Stomach (tissue), 9 donors: ENCODE data around the gene SIGLEC9. TPM values are rescaled to one million over a fixed set of nuclear protein-coding genes. Genes with fewer than 3 reads are reported as not detected.
A peak's percentile ranks its signal among the peaks of the same experiment; 100 is the strongest.
"Not testable (repeated sequence)": the region's sequence is repeated elsewhere in the genome, so short reads cannot be mapped to it uniquely, and the experiment has no call there.

ENCODE experiments used
- DNase-seq, 2 donors: peaks; one replicate each; pipeline versions ENCODE4 v3.0.0 to v3.0.0-alpha.2; 2013 to 2019
- H3K27ac ChIP-seq, 5 donors: fragments of 200-600 bp in 4 of 5; sonication (generic) in 4 of 5; one replicate each; pipeline ENCODE4 v1.5.1; 2013 to 2019; ENCODE audit warnings: mild to moderate bottlenecking in 1 of 5, moderate library complexity in 1 of 5
- H3K27me3 ChIP-seq, 3 donors: fragments of 200-600 bp; sonication (generic); one replicate each; pipeline ENCODE4 v1.5.1; 2017 to 2019; ENCODE audit warnings: mixed run types in 1 of 3
- H3K36me3 ChIP-seq, 4 donors: fragments of 200-600 bp; sonication (generic); 1 replicate in 3 of 4; 2 replicates in 1 of 4; pipeline ENCODE4 v1.5.1; 2016 to 2019
- H3K4me1 ChIP-seq, 4 donors: fragments of 200-600 bp; sonication (generic); one replicate each; pipeline ENCODE4 v1.5.1; 2016 to 2019
- H3K4me3 ChIP-seq, 4 donors: fragments of 200-600 bp; sonication (generic) in 3 of 4; one replicate each; pipeline ENCODE4 v1.5.1; 2016 to 2019; ENCODE audit warnings: mild to moderate bottlenecking in 1 of 4
- H3K9me3 ChIP-seq, 4 donors: fragments of 200-600 bp; sonication (generic); one replicate each; pipeline ENCODE4 v1.5.1; 2016 to 2019
- CTCF ChIP-seq, 7 experiments: fragments of 450-650 bp in 4 of 7; fragments of 200-600 bp in 3 of 7; sonication (generic) in 3 of 7; IDR thresholded peaks; one replicate each; pipeline ENCODE4 v1.5.1; 2016 to 2019; ENCODE audit warnings: antibody characterized with exemption in 7 of 7, control low read depth in 2 of 7, mild to moderate bottlenecking in 1 of 7
- EP300 ChIP-seq: sonication (generic); formaldehyde crosslinking; IDR thresholded peaks from one replicate; pipeline ENCODE4 v1.6.1; 2017; ENCODE audit warnings: antibody characterized with exemption
- POLR2A ChIP-seq, 4 donors: fragments of 450-650 bp; IDR thresholded peaks; one replicate each; pipeline ENCODE4 v1.6.1; 2016; ENCODE audit warnings: antibody characterized with exemption in 4 of 4, control low read depth in 2 of 4, mild to moderate bottlenecking in 1 of 4, moderate library complexity in 1 of 4
- POLR2AphosphoS5 ChIP-seq, 3 donors: sonication (generic); formaldehyde crosslinking; IDR thresholded peaks; one replicate each; pipeline ENCODE4 v1.6.1; 2016; ENCODE audit warnings: antibody characterized with exemption in 3 of 3
- WGBS, 5 donors: extraction: QIAGEN DNeasy Blood & Tissue Kit in 3 of 5; methylation state at CpG; one replicate each; pipeline versions ENCODE4 v1.1.5 to v1.1.7; 2013 to 2018; 5-methylcytosine and 5-hydroxymethylcytosine counted together
- intact Hi-C: fragments of 100-400 bp; cut with DNase I; formaldehyde crosslinking; loops from one replicate; pipeline ENCODE4 v1.15.1; 2023; ENCODE audit warnings: low total_unique reads
- polyA plus RNA-seq, 3 donors: library from polyadenylated mRNA; stranded (reverse); fragments of 200-250 nt; gene quantifications; one replicate each; pipeline ENCODE4 v1.2.3, GENCODE V29; 2013
- total RNA-seq, 5 donors: library from RNA; depleted of rRNA; stranded (reverse); fragments of >200 nt; gene quantifications; one replicate each; pipeline versions ENCODE4 v1.1.0 to v1.2.3, GENCODE V29; 2014 to 2016
- donor health status: healthy with polysubstance abuse.
- donor health status: Bipolar disorder and iron deficiency.
- donor health status: healthy.

Gene SIGLEC9
- total and polyA plus RNA-seq, 8 donors: 0.61 to 13.9 (median 1.2) TPM; not detected in 1

DNA sequence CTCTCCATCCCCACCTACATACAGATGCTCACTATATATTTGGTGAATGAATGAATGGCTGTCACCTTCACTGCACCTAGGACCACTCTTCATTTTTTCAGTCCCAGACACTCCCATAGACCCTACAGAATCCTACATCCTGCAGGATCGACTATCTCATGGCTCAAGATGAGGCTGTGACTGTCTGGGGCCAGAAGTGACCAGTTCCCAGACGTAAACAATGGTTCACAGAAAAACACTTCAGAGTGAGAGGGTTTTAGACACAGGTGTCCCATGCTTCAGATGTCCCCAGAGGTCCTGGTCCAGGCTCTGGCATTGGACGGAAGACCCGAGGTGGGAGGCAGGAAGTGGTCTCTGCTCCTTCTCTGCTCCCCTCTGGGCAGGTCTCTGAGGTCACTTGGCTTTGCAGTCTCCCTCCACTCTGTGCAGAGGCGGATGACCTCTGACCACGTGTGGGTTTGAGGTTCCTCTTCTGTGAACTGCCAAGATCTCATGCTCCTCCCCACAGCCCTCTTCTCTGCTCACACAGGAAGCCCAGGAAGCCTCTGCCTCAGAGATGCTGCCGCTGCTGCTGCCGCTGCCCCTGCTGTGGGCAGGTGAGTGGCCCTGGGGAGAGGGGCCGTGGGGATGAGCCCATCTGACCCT is 42.3 kb downstream of the SIGLEC9 start:
- peak in 1 of 2 donors; percentile 38 for DNase-seq
- Histone ChIP-seq H3K27me3 (peaks cover 0 to 43% (median 7%) of the 10 kb centered on the region in 3 donors), H3K27ac (no peak overlapping the region), H3K4me3 (no peak overlapping the region), H3K9me3 (no peaks in the 10 kb centered on the region), H3K4me1 (peaks cover 0 to 11% (median 5%) of the 10 kb centered on the region in 4 donors), H3K36me3 (no peaks in the 10 kb centered on the region)
- WGBS, 5 donors: 37 to 51% (median 46%) methylated on average over 6 to 9 of the region's 9 CpGs
- intact Hi-C loops: no loop called here
- TF ChIP-seq EP300: no peak
- TF ChIP-seq POLR2A (IDR thresholded peaks at IDR 0.05): no peak
- no peak for TF ChIP-seq CTCF (IDR thresholded peaks at IDR 0.05)
- TF ChIP-seq POLR2AphosphoS5 (IDR thresholded peaks at IDR 0.05): no peak

DNA sequence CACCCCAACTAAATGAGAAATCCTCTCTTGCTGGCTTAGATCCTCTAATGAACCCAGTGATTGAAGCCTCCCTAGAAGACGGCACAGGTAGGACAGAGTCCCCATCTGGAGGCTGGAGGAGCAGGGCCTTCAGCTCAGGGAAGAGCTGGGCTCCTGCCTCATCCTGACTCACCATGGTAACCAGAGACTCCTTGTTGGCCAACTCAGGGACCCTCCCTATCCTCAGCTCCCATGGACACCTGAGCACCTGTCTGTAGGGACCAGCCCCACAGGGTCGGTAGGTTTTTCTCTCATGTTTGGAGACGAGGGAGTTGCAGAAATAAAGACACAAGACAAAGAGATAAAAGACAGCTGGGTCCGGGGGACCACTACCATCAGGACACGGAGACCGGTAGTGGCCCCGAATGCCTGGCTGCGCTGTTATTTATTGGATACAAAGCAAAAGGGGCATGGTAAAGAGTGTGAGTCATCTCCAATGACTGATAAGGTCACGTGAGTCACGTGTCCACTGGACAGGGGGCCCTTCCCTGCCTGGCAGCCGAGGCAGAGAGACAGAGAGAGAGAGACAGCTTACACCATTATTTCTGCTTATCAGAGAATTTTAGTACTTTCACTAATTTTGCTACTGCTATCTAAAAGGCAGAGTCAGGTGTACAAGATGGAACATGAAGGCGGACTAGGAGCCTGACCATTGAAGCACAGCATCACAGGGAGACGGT is 44.0 kb downstream of the SIGLEC9 start:
- Histone ChIP-seq H3K27ac (no peak overlapping the region), H3K27me3 (peaks cover 0 to 50% (median 10%) of the 10 kb centered on the region in 3 donors), H3K36me3 (no peaks in the 10 kb centered on the region), H3K9me3 (no peaks in the 10 kb centered on the region), H3K4me1 (peaks cover 0 to 11% (median 5%) of the 10 kb centered on the region in 4 donors), H3K4me3 (no peak overlapping the region)
- TF ChIP-seq POLR2AphosphoS5 (IDR thresholded peaks at IDR 0.05) (no peak), POLR2A (IDR thresholded peaks at IDR 0.05) (no peak), EP300 (no peak), CTCF (IDR thresholded peaks at IDR 0.05) (no peak)
- intact Hi-C loops: no loop called here
- no peak for DNase-seq
- 63 to 81% (median 67%) methylated on average over 11 to 13 of the region's 13 CpGs for WGBS, 5 donors

DNA sequence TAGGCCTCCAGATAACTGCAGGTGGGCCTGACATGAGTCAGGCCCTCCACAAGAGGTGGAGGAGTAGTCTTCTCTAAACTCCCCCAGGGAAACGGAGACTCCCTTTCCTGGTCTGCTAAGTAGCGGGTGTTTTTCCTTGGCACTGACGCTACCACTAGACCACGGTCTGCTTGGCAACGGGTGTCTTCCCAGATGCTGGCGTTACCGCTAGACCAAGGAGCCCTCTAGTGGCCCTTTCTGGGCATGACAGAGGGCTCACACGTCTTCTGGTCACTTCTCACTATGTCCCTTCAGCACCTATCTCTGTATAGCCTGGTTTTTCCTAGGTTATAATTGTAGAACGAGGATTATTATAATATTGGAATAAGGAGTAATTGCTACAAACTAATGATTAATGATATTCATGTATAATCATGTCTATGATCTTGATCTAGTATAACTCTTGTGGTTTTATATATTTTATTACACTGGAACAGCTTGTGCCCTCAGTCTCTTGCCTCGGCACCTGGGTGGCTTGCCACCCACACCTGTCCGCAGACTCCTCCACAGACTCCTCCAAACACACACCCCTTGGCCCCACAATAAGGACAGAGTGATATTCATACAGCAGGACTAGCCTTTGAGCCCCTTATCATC is 44.7 kb downstream of the SIGLEC9 start:
- H3K27ac ChIP-seq, H3K9me3 ChIP-seq, H3K4me3 ChIP-seq, intact Hi-C loops, H3K36me3 ChIP-seq: not testable (repeated sequence)
- TF ChIP-seq CTCF (IDR thresholded peaks at IDR 0.05): peak in 5 of 7 experiments; percentile 37 to 92 (median 81)
- H3K4me1 ChIP-seq: peaks cover 0 to 11% (median 5%) of the 10 kb centered on the region in 4 donors
- peaks cover 0 to 56% (median 13%) of the 10 kb centered on the region in 3 donors for H3K27me3 ChIP-seq
- WGBS, 5 donors: 11 to 16% (median 12%) methylated on average over 10 to 11 of the region's 11 CpGs
- peak; percentile 72 to 76 for DNase-seq

DNA sequence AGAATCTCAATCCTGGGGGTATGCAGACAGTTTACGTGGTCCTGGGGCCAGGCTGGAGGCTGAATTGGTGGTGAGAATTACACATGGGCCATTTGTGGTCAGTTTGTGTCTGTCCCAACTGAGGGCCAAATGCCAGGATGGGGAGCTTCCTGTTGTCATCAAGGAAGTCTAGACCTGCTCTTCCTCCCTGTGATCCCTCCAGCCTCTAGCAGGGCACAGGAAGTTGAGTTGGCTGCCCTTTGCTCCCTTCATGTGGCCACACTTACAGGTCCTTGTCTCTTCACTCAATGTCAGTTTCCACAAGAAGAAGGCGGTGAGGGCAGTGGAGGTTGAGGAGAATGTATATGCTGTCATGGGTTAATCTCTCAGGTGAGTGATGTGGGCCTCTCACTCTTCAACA is 47.5 kb downstream of the SIGLEC9 start:
- H3K27me3 ChIP-seq: peaks cover 0 to 58% (median 13%) of the 10 kb centered on the region in 3 donors
- H3K4me3 ChIP-seq: no peak overlapping the region
- H3K4me1 ChIP-seq: peaks cover 0 to 8% (median 5%) of the 10 kb centered on the region in 4 donors
- no peak overlapping the region for H3K27ac ChIP-seq
- 80 to 89% (median 84%) methylated on average over 2 of the region's 2 CpGs for WGBS, 5 donors
- DNase-seq: no peak
- no peaks in the 10 kb centered on the region for H3K36me3 ChIP-seq
- no peaks in the 10 kb centered on the region for H3K9me3 ChIP-seq
- intact Hi-C loops: no loop called here
- TF ChIP-seq EP300 (no peak), POLR2AphosphoS5 (IDR thresholded peaks at IDR 0.05) (no peak)
